OCI-LY7 (cell line): ENCODE measurements around the gene MARK2.

ENCODE experiments used
- EZH2phosphoT487 ChIP-seq: fragments of 200-600 bp; sonication (generic); IDR thresholded peaks from 2 replicates; pipeline ENCODE4 v1.6.1; 2018; ENCODE audit warnings: low read depth, borderline replicate concordance, mild to moderate bottlenecking, mixed run types, antibody characterized with exemption, low read length, moderate library complexity, mixed read lengths
- TF ChIP-seq, protein P1 (sequence below): fragments of 200-600 bp; sonication (generic); conservative IDR thresholded peaks from 2 replicates; pipeline ENCODE4 v1.5.1; 2014; ENCODE audit warnings: mild to moderate bottlenecking, antibody characterized with exemption, low read length, moderate library complexity, mixed read lengths

DNA sequence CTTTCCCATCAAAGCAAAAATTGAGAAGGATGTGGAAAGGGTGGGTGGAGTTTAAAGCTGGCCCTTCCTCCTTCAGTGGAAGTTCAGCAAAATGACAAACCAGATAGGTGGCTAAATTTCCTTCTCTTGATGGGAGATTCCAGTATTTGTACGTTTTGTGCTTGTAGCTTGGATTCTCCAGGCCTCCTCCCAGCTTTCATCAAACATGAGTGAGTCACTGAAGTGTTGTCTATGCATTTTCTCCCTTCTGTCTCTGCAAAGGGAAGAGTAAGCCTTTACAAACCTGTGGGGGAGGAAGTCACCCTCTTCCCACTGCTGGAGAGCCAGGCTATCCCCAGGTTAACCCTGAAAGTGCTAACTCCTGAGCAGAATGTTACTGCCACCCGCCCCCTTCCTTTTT lies 6.4 kb downstream of the MARK2 start:
- no peak for TF ChIP-seq EZH2phosphoT487
- TF ChIP-seq, protein P1, sequence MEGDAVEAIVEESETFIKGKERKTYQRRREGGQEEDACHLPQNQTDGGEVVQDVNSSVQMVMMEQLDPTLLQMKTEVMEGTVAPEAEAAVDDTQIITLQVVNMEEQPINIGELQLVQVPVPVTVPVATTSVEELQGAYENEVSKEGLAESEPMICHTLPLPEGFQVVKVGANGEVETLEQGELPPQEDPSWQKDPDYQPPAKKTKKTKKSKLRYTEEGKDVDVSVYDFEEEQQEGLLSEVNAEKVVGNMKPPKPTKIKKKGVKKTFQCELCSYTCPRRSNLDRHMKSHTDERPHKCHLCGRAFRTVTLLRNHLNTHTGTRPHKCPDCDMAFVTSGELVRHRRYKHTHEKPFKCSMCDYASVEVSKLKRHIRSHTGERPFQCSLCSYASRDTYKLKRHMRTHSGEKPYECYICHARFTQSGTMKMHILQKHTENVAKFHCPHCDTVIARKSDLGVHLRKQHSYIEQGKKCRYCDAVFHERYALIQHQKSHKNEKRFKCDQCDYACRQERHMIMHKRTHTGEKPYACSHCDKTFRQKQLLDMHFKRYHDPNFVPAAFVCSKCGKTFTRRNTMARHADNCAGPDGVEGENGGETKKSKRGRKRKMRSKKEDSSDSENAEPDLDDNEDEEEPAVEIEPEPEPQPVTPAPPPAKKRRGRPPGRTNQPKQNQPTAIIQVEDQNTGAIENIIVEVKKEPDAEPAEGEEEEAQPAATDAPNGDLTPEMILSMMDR = no peak
